Muscle of arm (tissue), 12 donors: ENCODE results near the gene AFAP1L1. TPM values are rescaled to one million over a fixed set of nuclear protein-coding genes. Genes with fewer than 3 reads are reported as not detected.

ENCODE experiments used
- DNase-seq: peaks from one replicate; pipeline ENCODE4 v3.0.0-alpha.2; 2013
- polyA plus RNA-seq, 12 donors: library from polyadenylated mRNA; unstranded; fragments of 120-200 nt; gene quantifications; one replicate each; pipeline ENCODE4 v1.2.1, GENCODE V29; 2013; ENCODE audit not compliant: insufficient read length in 12 of 12

AFAP1L1 gene
- polyA plus RNA-seq, 12 donors, result 52.1 to 115 (median 90.6) TPM; not detected in 1

- DNase-seq, result no peak
Measured at GRCh38 chr5:149309354-149309753, 37.7 kb downstream of the AFAP1L1 start.

- DNase-seq, result no peak
Measured at GRCh38 chr5:149310488-149310887, 38.8 kb downstream of the AFAP1L1 start.

GRCh38 chr5:149310947-149311658 lies 39.4 kb downstream of the AFAP1L1 start:
- no peak for DNase-seq

GRCh38 chr5:149313151-149313841 lies 41.6 kb downstream of the AFAP1L1 start:
- DNase-seq, result no peak

- DNase-seq, result no peak
Measured at GRCh38 chr5:149314571-149315111, 43.0 kb downstream of the AFAP1L1 start.

- DNase-seq, result no peak
Measured at GRCh38 chr5:149315753-149316152, 44.1 kb downstream of the AFAP1L1 start.

- peak; percentile 57 for DNase-seq
Measured at GRCh38 chr5:149317281-149318048, 45.8 kb downstream of the AFAP1L1 start.

GRCh38 chr5:149319174-149319573 lies 47.5 kb downstream of the AFAP1L1 start:
- no peak for DNase-seq

- peak; percentile 72 for DNase-seq
Measured at GRCh38 chr5:149320791-149321330, 49.2 kb downstream of the AFAP1L1 start.

GRCh38 chr5:149322518-149322917 lies 50.9 kb downstream of the AFAP1L1 start:
- DNase-seq, result no peak

- no peak for DNase-seq
Measured at GRCh38 chr5:149323210-149323609, 51.6 kb downstream of the AFAP1L1 start.

- DNase-seq, result no peak
Measured at GRCh38 chr5:149323621-149324205, 52.1 kb downstream of the AFAP1L1 start.

- DNase-seq, result no peak
Measured at GRCh38 chr5:149324641-149325040, 53.0 kb downstream of the AFAP1L1 start.

- no peak for DNase-seq
Measured at GRCh38 chr5:149325166-149325735, 53.6 kb downstream of the AFAP1L1 start.

- no peak for DNase-seq
Measured at GRCh38 chr5:149325894-149326293, 54.2 kb downstream of the AFAP1L1 start.

- no peak for DNase-seq
Measured at GRCh38 chr5:149326611-149327010, 55.0 kb downstream of the AFAP1L1 start.

- no peak for DNase-seq
Measured at GRCh38 chr5:149328177-149328576, 56.5 kb downstream of the AFAP1L1 start.

- no peak for DNase-seq
Measured at GRCh38 chr5:149333711-149334443, 62.2 kb downstream of the AFAP1L1 start.

GRCh38 chr5:149337736-149338135 lies 66.1 kb downstream of the AFAP1L1 start:
- no peak for DNase-seq

GRCh38 chr5:149338364-149338763 lies 66.7 kb downstream of the AFAP1L1 start:
- no peak for DNase-seq

GRCh38 chr5:149340920-149341319 lies 69.3 kb downstream of the AFAP1L1 start:
- no peak for DNase-seq
